Stimulated activated naive CD4-positive, alpha-beta T cell treated with Interleukin-2 at 50 U/mL for 16 hours (primary cell): Measurements from ENCODE around the gene RNF152.

ENCODE experiments used
- DNase-seq: peaks from one replicate; lab custom pipeline; 2025; lab: John Stamatoyannopoulos, UW

The RNF152 gene

DNA sequence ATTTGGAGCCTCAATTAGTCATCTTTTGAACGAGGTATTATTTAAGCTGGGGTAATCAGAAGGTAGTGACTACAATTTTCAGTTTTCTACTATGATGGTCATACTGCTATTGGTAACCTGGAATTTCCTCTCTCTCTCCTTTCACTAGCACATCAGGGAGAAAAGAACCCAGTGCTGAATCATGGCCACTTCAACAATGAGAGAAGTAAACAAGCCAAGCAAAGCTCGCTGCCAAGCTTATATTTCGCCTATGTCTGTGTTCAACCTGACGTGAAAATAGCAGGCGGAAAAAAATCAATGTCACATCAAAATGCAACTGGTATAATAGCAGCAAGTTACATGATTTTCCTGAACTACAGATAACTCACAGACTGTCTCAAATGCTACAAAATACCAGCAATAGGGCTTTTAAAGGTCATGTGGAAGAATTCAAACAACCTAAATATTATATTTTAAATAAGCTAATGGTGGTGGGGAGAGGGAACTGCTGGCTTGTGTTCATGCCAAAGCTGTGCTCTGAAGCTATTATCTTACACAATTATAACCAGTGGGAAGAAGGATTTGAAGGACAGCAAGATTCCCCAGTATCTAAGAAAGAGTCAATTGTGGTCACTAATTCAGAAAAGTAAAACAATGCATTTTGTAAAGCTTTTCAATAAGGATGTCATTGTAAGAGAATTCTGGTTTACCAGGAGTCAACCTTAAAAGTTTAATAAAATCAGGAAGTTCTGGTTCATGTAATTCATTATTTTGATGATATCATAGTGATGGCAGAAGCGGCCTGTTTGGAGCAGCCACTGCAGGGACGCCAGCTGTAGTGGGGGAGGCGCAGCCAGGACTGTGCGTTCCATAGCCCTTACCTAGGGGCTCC lies 38.0 kb downstream of the RNF152 start:
- DNase-seq = no peak

DNA sequence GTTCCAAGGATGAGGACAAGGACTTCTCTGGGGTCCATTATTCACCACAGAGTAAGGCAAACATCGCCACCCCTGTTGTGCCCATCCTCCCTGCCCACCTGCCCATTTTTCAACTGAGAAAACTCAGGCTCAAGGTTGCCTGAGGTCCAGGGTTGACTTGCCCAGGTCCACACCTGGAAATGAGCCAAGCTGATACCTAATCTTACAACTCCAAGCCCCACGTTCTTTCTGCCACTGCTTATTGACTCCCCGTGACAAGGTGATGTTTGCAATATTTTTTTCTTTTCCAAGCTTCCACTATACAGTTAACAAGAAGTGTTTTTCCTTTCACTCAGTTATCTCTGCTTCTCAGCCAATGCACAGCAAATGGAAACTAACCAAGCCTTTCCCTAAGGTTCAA lies 39.0 kb downstream of the RNF152 start:
- DNase-seq = no peak

DNA sequence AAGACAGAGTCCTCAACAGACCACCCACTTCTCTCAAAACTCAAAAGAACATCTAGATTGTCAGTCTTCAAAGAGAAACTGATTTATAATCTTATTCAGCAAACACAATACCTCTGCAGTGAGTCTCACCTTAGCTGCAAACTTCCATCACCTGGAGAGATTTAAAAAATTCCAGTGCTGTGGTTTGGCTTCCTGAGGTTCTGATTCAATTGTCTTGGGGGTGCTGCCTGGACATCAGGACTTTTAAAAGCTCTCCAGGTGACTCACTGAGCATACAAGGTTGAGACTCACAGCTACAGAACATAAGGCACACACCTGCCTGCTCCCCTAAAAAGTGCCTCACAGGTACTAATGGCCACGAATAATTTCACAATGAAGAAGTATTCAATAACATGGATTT lies 40.3 kb downstream of the RNF152 start:
- no peak for DNase-seq

DNA sequence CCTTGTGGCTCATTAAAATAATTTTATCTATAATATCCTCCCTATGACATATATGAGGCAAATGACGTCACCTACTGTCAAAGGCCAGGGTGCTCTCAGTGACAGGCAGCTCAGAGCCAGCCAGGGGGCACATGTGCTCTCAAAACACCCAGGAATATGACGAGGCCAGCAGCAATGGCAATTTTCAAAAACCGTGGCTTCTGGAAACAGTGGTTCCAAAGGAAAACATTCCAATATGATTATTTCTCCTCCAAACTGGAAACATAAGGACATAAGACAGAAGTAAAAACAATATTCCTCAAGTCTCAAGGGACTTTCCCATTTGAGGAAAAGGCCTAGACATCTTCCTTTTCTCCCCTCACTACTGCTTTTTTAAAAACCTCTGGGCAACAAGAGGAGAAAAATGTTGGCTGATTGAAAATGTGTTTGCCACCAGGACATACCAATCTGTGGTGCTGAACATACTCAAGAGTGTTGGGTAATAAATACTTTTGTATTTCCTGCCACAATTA lies 40.8 kb downstream of the RNF152 start:
- DNase-seq = no peak

DNA sequence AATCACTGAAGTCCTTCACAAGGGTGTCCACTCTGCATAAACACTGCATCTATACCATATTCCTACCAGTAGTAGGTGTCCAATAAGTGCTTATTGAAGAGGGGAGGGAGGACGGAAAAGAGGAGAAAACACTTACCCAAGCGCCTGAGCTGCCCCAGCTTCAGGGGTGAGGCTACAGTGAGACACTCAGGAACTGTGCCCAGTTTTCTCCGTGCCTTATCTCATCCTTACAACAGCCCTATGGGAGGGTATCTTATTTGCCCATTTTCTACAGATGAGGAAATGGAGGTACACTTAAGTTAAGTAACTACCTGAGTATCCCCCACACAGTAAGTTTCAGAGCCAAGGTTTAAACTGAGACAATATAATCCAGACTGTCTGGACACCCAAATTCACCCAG lies 41.5 kb downstream of the RNF152 start:
- DNase-seq = no peak

DNA sequence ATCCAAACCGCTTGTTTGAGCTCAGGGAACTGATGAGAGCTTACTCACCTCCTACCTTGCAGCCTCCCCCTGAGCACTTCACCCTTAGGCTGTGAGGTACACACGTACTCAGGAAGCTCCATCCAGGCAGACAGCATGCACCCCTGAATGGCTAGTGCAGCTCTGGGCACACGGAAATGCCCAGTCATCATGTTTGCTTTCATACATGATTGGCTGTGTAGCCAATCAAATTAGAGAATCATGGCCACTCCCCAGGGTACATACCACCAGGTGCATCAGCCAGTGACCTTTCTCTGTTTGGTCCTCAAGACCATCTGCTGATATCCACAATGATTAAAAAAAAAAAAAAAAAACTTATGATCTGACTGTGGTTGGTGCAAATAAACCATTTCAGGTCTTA lies 42.1 kb downstream of the RNF152 start:
- DNase-seq = no peak

DNA sequence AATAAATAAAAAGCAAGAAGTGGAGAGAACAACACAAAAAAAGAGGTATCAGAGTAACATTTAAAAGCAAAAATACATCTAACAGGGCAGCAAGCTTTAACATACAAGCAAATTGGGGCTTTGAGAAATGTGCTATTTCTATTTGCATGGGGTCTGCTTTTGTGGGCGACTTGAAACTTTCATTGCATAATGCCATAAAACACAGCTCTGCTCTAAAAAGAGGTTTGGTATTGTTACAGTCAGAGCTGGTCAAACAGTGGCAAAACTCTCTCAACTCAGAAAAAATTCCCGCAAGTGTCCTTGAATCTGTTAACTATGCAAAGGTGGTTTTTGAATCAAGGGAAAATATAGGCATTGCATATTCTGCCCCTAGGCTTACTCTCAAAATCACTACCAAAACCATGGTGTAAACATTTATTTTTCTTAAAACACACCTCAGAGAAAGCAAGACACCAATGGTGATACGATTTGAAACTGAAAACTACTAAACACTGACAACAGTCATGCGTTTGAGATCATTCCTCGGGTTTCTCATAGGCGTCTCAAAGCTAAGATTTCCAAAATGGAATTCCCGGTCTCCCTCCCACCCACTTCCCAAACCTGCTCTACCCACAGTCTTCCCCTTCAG lies 45.5 kb downstream of the RNF152 start:
- no peak for DNase-seq

DNA sequence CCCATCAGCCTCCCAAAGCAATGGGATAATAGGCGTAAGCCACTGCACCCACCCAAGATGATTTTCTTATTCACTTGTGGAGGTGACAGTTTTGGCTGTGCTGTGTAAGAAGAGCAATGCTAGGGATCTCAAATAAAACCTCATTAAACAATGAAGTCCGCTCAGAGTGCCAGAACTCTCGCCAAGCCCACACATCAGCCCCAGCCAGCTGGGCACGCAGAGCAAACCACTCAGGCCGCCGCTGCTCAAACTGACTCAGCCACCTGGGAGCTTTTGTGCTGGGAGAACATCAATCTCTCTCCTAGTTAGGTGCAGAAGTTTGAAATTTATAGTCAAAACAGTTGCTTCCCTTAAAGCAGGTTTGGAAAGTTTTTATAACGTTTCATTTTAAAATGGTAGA lies 47.6 kb downstream of the RNF152 start:
- DNase-seq = no peak

DNA sequence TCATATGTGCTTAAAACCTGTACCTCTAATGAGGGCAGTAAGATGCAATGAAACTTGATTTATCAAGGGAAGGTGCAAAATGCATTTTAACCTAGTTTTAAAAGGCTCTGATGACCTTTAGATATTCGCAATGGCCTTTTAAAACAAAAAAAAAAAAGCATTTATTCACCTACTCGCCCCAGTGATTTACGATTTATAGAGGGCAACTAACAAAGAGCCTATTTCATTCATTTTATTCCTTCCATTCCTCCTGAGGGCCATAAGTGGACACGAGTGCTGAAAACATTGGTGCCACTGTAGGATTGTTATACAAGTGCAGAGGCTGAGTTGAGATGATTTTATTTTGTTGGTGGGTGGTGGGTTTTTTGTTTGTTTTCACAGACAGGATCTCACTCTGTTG lies 48.1 kb downstream of the RNF152 start:
- DNase-seq = no peak

DNA sequence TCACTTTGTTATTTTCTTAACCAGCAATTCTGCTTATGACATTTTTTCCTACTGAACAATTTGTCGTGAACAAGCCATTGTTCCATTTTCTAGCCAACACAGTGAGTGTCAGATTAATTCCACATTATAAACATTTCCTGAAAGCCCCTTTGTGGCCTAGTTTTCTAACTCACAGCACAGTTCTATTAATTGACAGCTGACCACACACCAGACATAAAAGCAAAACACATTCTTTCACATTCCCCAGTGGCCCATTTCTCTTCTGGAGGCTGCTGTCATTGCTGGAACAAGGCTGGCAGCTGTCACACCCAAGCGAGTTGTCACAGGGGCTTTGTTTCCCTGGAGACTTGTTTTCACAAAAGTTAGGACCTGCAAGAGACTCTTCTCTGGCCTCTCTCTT lies 50.7 kb downstream of the RNF152 start:
- no peak for DNase-seq

DNA sequence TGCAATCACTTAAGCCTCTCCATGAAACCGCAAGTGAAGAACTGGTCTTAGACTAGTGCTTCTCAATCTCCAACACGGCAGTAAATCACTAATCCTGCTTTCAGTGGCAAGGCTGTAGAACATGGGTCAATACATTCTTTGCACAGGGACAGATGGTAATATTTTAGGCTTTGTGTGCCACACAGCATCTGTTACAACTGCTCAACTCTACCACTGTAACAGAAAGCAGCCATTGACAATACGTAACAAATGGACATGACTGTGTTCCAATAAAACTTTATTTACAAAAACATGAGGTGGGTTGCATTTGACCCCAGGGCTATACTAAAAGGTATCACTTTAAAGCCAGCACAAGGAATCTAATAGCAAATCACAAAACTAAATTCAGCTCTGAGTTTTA lies 51.1 kb downstream of the RNF152 start:
- DNase-seq = no peak

DNA sequence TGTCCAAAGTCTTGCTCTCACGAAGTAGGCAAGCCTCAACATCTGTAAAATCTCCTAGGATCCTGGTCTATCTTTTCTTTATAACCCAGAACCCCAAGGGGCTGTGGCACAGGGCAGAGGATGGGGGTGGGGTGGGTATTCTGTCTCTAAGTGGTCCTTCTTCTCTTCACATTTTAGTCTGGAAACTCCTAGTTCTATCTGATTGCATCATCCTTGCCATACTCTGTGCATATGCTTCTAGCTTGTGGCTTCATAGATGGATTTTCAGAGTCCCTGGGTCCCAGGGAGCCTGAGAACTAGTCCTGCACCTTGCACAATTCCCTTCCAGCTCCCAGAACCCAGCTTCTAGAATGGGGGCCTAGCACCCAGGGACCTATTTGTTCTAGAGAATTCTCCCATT lies 52.5 kb downstream of the RNF152 start:
- no peak for DNase-seq

DNA sequence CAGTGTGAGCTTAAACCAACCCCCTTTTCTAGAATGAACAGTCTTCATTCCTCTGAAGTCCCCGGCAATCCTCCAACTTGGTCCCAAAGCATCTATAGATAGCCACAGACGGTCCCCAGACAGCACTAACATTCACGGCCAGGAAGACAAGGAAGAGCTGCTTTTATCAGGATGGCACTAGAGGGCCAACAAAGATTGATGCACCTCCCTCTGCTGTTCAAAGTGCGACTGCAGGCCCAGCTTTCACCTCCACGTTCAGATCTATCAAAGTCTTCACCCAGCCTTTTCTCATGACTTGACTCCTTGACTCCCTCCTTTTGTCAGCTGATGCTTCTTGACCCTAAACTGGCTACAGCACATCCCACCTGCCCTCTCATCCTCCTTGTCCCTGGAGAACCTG lies 54.3 kb downstream of the RNF152 start:
- no peak for DNase-seq

DNA sequence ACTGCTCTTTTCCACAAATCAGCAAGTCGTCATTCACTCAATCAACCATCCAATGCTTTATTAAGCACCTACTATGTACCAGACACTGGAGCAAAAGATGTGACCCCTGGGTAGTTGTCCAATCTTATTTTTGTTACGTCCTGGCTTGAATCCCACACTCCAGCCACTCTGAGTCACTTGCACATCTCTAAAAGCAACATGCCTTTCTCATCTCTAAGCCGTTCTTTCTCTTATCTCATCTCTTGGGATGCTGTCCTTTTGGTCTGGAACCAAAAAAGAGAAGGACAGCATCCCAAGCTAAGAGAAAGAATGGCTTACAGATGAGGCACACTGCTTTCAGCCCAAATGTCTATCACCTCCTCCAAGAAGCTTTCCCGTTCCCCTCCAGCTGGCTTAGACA lies 58.8 kb downstream of the RNF152 start:
- DNase-seq = no peak

DNA sequence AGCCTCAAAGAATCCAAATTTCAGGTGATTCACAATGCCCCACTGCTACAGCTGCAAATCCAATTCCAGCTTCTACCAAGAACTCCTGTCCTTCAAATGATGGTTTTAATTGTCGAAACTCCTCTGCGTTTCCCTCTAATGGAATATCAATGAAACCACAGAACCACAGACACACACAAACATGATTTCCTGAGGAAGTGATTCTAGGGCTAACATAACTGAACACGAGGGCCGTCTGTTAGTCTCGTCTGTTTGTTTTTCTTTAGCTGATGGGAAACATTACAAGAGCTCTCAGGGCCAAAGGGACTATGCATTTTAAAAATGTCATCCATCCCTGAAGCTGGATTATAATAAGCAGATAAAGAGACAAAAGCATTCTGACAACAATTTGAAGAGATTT lies 59.4 kb downstream of the RNF152 start:
- DNase-seq = no peak

DNA sequence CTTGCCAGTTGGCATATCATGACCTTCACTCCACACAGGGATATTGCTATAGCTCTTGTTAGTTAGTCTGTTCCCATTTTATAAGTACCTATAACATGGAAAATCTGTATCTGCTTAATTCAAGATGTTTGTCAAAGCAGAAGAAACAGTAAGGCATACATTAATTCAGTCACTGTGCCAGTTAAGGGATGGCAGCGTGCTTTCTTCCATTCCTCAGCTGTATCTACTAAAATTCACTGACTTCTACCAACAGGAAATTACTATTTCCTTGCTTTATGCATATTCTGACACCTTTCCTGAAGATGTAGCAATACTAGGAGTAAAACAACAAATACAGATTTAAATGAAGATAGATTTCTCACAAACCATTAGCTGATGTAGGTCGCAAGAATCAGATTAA lies 59.9 kb downstream of the RNF152 start:
- DNase-seq = no peak

DNA sequence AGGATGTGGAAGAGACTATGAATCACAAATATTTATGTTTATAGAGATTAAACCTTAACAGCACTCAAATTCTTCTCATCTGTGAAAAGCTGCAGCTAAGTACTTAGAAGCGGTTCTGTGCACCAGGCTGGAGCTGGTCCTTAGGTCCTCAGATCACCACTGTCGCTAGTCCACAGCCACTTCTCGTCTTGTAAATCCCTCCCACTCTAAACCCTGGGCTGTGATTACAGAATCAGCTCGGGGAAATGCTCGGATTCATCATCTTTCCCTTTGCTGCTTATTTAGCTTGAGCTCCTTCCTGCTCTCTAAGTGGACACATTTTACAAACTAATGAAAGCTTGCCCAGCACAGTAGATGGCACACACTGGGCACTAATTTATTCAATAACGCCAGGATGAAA lies 61.7 kb downstream of the RNF152 start:
- no peak for DNase-seq

DNA sequence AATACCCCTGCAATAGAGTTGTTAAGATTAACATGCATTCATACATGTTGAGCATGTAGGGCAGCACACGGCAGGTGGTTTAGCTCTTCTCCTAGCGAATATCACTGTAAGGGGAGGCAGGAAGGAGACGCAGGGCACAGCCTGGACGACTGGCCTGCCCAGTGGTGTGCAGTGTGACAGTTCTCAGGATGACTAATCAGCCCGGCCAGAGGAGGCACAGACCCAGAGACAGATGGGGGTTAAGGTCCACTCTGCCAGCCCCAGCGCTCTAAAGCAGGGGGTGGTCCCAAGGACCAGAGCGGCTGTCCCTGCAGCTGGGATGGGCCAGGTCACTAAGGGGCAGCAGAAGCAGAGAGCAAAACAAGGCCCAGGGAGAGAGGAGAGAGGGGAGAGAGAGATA lies 63.7 kb downstream of the RNF152 start:
- DNase-seq = no peak

DNA sequence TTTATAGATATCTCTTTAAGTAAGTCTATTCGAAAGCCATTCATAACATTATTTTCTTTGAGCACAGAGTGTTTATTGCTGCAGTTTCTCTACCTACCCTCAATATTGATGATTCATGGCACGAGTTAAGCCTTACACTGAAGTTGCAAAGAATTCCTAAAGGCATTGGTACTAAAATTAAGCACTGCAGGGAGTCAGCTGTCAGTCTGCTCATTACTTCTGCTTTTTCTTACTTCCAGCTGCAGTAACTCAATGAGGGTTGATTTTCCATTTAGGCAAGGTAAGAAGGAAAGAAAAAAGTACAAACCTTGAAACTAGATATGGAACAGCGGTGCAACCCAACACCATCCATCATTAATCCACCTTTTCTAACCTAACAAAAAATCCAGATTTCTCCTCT lies 65.2 kb downstream of the RNF152 start:
- no peak for DNase-seq

DNA sequence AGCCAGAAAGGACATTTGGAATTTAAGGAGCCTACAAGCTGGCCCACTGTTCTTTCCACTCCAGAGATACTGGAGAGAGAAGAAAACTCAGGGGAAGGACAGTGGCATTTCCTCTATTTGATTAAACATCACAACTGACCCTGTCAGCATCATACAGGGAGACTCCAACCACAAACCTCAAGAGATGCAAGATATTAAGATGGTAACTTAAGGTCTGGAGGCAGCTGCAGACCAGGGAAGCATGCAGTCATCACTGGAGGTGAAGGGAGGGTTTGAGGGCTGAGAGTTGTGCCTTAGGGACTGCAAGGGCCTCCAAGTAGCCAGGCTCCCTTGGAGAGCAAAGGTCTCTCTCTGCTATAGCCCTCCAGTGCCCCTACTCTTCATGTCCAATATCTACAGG lies 67.4 kb downstream of the RNF152 start:
- DNase-seq = no peak

DNA sequence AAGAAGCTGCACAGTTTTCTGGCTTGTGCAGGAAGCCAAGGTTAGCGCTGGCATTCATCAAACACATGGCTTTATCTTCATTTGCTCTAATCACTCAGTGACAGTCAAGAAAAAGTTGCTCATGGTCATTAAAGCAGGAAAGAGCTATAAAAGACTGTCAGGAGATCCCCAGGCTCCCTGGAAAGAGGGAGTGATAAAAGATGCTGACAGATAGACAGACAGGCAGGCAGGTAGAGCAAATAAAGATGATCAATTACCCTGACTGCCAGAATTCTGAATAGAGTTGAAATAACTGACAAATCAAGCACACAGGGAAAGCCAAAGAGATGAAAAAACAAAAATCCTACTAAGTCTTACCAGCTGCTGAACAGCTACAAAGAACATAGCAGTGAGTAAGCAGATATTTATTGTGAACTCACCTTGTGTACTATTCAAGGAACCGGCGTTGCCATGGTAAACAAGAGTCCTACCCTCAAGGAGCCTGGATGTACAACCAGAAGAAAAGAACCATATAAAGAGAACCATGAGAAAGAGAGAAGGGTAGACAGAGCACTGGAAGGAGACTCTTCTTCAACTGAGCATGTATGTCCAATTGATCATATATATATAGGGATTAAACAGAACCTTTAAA lies 68.0 kb downstream of the RNF152 start:
- DNase-seq = no peak

DNA sequence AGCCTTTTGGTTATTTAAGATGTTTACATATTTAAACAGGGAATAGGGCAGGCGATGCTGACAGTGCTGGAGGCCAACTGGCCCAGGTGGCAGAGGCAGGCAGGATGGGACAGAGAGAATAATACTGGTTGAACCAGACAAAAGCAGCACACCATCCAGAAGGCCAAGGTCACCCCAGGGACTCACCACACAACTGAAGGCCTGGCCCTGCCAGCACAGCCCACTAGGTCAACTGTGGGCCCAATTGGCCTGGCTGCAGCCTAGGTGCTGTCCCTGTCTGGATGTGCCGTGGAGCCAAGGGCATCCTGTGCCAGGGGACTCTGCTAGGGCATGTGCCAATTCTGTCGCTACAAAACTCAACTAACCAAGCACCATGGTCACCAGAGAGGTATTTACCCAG lies 69.2 kb downstream of the RNF152 start:
- DNase-seq = no peak

DNA sequence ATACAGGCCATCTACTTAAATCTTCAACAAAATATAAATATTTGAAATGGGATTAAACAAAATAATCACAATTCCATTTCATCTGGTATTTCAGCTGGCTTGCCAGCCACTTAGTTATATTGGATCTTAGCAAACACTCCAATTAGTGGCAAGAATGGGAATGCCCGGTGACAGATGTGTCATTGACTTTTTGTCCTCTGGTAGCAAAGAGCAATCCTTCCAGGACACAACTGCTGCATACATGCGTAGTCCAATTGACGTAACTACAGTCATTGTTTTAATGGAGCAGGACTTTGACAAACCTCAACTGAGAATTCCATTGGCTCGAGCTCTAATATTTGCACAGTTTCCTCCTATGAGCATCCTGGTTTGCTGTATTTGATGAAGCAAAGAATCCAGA lies 69.9 kb downstream of the RNF152 start:
- DNase-seq = no peak
